SKM-1 treated with dmso at 0.1 percent for 144 hours (cell line): ENCODE measurements around the gene CTSC.
"Not testable (repeated sequence)": the region's sequence is repeated elsewhere in the genome, so short reads cannot be mapped to it uniquely, and the experiment has no call there.

Source experiments
- DNase-seq: peaks from one replicate; lab custom pipeline; 2025; ENCODE audit not compliant: unreplicated experiment; lab: John Stamatoyannopoulos, UW

Gene CTSC

GRCh38 chr11:88353386-88353785 is 15.8 kb upstream of the CTSC start:
- DNase-seq = no peak

GRCh38 chr11:88352139-88352538 is 14.6 kb upstream of the CTSC start:
- DNase-seq = no peak

- DNase-seq = no peak
Observed at GRCh38 chr11:88348870-88349269, 11.3 kb upstream of the CTSC start.

- DNase-seq = no peak
Observed at GRCh38 chr11:88345949-88346348, 8.4 kb upstream of the CTSC start.

GRCh38 chr11:88345408-88345807 is 7.9 kb upstream of the CTSC start:
- DNase-seq = no peak

GRCh38 chr11:88344869-88345268 is 7.3 kb upstream of the CTSC start:
- DNase-seq = no peak

- DNase-seq = no peak
Observed at GRCh38 chr11:88341522-88342251, 4.2 kb upstream of the CTSC start.

- no peak for DNase-seq
Observed at GRCh38 chr11:88340366-88340935, 2.9 kb upstream of the CTSC start.

GRCh38 chr11:88337987-88338668 is 592 bp upstream of the CTSC start:
- DNase-seq = peak; percentile 95

- no peak for DNase-seq
Observed at GRCh38 chr11:88335284-88335683, 2.3 kb downstream of the CTSC start.

GRCh38 chr11:88333862-88334261 is 3.7 kb downstream of the CTSC start:
- DNase-seq = no peak

- DNase-seq = no peak
Observed at GRCh38 chr11:88332851-88333250, 4.7 kb downstream of the CTSC start.

- no peak for DNase-seq
Observed at GRCh38 chr11:88330826-88331428, 6.6 kb downstream of the CTSC start.

- no peak for DNase-seq
Observed at GRCh38 chr11:88329563-88330250, 7.8 kb downstream of the CTSC start.

- no peak for DNase-seq
Observed at GRCh38 chr11:88327462-88328143, 9.9 kb downstream of the CTSC start.

- no peak for DNase-seq
Observed at GRCh38 chr11:88327061-88327460, 10.5 kb downstream of the CTSC start.

- DNase-seq = no peak
Observed at GRCh38 chr11:88326099-88326498, 11.4 kb downstream of the CTSC start.

- no peak for DNase-seq
Observed at GRCh38 chr11:88324562-88325345, 12.8 kb downstream of the CTSC start.

GRCh38 chr11:88322881-88323280 is 14.7 kb downstream of the CTSC start:
- DNase-seq = not testable (repeated sequence)

- DNase-seq = not testable (repeated sequence)
Observed at GRCh38 chr11:88321412-88321811, 16.1 kb downstream of the CTSC start.
